ENCODE results near the gene ZNF439.
"Not testable (repeated sequence)": the region's sequence is repeated elsewhere in the genome, so short reads cannot be mapped to it uniquely, and the experiment has no call there.

Gene ZNF439

GRCh38 chr19:11868188-11868587 is 19.7 kb downstream of the ZNF439 start:
- no peak for DNase-seq (ENCODE audit: low read depth)

DNA sequence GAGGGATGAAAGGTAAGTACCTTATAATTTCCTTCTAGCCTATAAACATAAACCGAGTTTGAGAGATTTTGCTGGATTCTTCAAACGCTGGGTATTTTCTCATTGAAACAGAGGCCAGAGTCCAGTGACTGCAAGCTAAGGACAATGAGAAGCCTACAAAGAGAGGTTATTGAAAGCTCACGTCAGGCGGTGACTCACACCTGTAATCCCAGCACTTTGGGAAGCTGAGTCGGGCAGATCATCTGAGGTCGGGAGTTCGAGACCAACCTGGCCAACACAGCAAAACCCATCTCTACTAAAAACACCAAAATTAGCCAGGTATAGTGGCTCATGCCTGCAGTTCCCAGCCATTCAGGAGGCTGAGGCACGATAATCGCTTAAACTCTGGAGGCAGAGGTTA is 24.1 kb downstream of the ZNF439 start:
- DNase-seq (ENCODE audit: low read depth) = no peak

DNA sequence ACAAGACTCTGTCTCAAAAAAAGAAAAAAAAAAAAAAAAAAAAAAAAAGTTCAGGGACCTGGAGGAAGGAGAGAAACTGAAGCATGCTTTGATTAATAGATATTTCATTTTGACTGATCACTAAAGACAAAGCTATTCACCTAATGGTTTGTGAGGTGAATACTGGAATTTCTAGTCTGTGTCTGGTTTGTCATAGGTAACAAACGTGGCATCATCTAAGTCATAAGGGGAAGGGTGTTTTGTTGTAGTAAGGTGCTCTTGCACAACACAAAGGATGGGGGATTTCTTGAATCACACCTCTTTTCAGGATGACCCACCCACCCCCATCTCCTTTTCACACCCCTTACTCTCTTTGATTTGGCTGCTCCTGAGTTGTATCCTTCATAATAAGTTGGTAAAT is 25.2 kb downstream of the ZNF439 start:
- no peak for DNase-seq (ENCODE audit: low read depth)

- peak; percentile 39 for DNase-seq (ENCODE audit: low read depth)
Observed at GRCh38 chr19:11879687-11880266, 31.3 kb downstream of the ZNF439 start.

DNA sequence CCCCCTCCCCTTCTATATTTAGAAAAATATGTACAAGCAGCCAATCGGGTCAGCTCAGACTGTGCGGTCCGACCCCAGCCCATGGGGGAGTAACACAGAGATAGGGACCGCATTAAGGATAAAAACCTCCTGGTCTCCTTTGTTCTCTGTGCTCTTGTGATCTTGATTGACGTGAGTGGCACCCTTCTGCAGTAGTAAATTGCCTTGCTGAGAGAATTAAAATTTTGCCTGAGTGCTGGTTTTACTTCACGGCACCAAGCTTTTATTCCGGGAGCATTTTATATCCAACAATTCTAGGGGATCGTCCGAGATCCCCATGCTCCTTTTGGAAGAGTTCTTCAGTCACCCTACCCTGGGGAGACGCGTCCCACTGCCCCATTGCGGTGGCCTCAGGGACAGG is 32.1 kb downstream of the ZNF439 start:
- no peak for DNase-seq (ENCODE audit: low read depth)

- peak; percentile 34 for DNase-seq (ENCODE audit: low read depth)
Observed at GRCh38 chr19:11881151-11881800, 32.8 kb downstream of the ZNF439 start.

DNA sequence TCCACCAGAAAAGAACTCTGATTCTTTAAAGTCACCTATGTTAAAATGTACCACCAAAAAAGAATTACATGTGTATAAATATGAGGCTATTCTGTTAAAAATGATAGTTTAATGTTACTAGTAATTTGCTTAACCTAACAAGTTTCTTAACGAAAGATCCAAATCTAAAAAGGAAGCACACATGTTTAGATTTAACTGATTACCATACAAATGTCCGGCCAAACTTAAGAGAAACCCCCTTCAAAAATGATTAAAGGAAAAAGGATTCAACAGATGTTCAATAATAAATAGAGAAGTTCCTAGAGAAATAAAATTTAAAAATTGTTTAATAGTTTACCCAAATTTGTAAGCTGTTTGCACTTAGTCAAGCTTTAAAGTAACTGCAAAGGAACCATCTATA is 34.1 kb downstream of the ZNF439 start:
- no peak for DNase-seq (ENCODE audit: low read depth)

DNA sequence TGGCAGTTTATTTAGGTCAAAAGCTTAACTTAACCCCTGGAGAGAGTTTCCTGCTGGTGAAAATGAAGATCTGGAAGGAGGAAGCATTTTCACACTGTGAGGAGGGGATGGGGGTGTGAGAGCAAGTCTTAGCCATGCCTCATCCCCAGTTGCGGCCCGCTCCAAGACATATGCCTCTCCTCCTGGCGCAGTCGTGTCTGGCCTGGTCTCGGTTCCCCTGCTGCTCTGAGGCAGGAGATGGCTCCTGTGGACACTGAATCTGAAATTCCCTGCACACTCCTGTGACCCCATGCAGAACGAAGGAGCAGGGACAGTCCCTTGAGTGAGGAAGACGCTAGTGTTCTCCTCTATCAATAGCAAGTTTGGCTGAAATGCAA is 38.7 kb downstream of the ZNF439 start:
- no peak for DNase-seq (ENCODE audit: low read depth)

DNA sequence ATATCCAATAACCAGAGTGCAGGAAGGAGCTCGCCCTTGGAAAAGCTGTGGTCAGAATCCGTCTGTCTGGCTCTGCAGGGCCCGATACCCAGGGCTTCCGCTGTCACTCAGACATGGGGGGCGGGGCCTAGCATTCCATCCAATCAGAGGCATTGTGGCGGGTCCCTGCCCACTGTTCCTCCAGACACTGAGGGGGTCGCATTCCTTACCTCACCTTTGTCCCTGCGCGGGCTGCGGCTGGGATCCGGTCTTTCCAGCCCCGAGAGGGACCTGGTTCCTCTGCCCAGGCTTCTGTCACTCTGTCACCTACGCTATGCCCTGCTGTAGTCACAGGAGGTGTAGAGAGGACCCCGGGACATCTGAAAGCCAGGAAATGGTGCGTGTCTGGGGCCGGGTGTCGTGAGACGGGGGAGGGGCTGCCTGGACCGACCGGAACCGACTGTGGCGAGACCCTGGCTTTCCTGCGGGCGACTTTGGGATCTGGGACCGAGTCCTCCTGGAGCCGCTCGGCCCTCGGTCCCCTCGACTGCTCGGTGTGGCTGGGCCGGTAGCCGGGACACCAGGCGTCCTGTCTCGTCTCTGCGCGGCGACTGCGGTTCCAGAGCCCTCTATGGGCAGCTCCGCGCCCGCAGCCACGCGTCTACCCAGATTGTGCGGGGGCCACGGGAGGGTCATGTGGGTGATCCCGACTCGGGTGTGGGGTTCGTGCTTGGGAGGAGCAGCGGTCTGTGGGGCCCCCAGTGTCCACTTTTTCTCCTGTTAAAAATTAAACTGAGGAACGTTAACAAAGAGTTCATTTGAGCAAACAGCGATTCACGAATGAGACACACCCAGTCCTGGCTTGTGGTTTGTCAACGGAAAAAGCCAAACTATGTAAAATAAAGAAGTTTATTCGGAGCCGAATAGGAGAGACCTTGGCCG is 39.3 kb downstream of the ZNF439 start, which contains the start of gene ZNF69:
ZNF69 (plus strand) TSS at position 172 of the 921 bp plus-strand sequence; CDS start at position 314, 142 bp downstream.
- peak; percentile 60 for DNase-seq (ENCODE audit: low read depth)

DNA sequence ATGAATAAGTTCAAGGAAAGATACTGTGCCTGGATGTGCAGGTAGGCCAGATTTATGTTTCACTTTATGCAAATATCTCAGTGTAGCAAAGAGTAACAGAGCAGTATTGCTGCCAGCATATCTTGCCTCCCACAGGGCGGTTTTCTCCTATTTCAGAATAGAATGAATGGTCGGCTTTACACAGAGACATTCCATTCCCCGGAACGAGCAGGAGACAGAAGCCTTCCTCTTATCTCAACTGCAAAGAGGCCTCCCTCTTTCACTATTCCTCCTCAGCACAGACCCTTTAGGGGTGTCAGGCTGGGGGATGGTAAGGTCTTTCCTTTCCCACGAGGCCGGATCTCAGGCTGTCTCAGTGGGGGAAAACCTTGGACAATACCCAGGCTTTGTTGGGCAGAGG is 41.4 kb downstream of the ZNF439 start:
- not testable (repeated sequence) for DNase-seq (ENCODE audit: low read depth)

GRCh38 chr19:11890634-11891033 is 42.1 kb downstream of the ZNF439 start:
- no peak for DNase-seq (ENCODE audit: low read depth)

GRCh38 chr19:11894851-11895250 is 46.3 kb downstream of the ZNF439 start:
- no peak for DNase-seq (ENCODE audit: low read depth)

DNA sequence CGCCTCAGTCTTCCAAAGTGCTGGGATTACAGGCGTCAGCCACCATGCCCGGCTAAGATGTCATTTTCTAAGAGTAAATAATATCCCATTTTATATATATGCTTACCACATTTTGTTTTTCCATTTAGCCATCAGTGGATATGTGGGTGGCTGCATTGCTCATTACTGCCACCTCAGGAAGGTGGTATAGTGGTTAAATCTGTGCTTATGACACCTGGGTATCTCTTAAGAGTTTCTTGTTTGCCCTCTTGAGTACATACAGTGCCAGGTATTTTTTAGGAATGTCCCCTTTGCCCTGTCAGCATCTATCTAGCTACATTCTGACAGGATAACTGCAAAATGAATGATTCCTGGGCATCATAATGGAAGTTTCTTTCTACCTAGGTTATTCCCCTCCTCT is 53.7 kb downstream of the ZNF439 start:
- DNase-seq (ENCODE audit: low read depth) = no peak

DNA sequence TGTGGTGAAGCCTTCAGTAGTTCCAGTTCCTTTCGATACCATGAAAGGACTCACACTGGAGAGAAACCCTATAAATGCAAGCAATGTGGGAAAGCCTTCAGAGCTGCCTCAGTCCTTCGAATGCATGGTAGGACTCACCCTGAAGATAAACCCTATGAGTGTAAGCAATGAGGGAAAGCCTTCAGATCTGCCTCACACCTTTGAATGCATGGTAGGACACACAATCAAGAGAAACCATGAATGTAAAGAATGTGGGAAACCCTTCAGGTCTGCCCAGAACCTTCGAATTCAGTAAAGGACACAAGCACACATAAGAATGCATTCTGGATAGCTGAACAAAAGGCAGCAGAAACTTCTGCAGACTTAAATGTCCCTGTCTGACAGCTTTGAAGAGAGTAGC is 57.4 kb downstream of the ZNF439 start:
- no peak for DNase-seq (ENCODE audit: low read depth)

DNA sequence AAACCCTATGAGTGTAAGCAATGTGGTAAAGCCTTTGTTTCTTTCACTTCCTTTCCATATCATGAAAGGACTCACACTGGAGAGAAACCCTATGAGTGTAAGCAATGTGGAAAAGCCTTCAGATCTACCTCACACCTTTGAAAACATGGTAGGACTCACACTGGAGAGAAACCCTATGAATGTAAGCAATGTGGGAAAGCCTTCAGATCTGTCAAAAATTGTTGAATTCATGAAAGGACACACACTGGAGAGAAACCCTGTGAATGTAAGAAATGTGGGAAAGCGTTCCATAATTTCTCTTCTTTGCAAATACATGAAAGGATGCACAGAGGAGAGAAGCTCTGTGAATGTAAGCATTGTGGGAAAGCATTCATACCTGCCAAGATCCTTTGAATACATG is 63.4 kb downstream of the ZNF439 start:
- not testable (repeated sequence) for DNase-seq (ENCODE audit: low read depth)

DNA sequence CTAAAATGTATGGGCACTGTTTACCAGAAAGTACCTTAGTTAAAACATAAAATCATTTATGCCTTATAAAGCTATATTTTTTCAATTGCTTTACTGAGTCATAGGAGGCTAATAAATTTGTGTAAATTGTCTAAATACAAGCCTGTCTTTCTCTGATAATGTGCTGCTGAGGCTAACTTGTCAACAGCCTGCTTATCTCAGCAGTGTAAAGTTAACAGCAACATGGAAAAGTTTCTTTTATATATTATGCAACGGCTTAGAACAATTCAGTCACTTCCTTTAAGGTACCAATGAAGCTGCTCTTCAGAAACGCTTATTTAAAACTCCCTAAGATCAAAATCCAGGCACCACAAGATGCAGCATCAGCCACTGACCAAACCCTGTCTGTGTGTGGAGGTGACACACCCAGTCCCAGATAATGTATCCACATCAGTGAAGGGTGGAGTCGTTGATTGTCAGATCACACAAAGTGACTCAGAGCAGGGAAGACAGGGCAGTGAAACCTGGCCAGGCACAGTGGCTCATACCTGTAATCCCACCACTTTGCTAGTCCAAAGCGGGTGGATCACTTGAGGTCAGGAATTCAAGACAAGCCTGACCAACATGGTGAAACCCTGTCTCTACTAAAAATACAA is 66.0 kb downstream of the ZNF439 start:
- not testable (repeated sequence) for DNase-seq (ENCODE audit: low read depth)

Measured in activated T-cell treated with anti-CD3 and anti-CD28 coated beads for 48 hours (primary cell).